Measurements from ENCODE around the gene TRPC4AP. TPM values are rescaled to one million over a fixed set of nuclear protein-coding genes. Genes with fewer than 3 reads are reported as not detected.

The TRPC4AP gene
- total and polyA plus RNA-seq, 10 of the 15 experiments (the other 5 are each of a cell fraction or from before 2014, with no cell fraction given) = 1.1 to 61.7 (median 41.2) TPM

DNA sequence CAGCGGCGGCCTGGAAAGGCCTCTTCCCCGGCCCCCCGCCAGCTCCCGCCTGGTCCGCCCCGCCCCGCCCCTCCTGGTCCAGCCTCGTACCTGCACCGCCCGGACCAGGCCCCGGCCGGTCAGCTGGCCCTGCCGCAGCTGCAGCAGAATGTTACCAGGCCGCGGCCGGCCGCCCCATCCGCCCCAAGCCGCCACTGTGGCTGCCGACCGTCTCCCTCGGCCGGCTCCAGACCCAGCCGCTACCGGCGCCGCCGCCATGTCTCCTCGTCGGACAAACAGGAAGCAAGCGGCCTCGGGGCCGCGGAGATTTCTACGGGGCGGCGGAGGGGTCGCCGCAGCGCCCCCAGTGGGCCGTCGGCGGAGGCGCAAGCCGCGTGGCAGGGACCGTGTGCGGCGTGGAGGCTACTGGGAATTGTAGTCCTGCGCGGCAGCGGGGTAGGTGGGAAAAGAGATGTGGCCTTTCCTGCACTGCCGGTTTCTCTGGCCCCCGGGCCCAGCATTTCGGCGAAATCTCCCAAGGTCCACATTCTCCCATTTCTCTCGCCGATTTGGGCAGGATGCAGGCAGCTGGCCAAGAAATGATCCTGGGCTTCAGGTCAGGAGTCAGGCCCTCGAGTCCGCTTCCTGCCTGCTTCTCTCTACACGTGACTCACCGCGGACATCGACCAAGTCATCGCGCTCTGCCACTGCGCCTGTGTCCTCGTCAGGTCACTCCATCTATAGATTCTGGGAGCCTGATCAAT lies at the start of gene TRPC4AP (continued):
- TF ChIP-seq PRDM15 (CRISPR knock-in tag; IDR thresholded peaks at IDR 0.05) (no peak), NR2F1 (conservative IDR thresholded peaks at IDR 0.05) (peak; percentile 66), PAX5 (IDR thresholded peaks at IDR 0.05; ENCODE audit: borderline replicate concordance, low read depth, low read length) (peak; percentile 43; the same call in 1 of the 2 replicates), FOXK2 (IDR thresholded peaks at IDR 0.05) (no peak), MEF2B (IDR thresholded peaks at IDR 0.05; ENCODE audit: partially characterized antibody, poor library complexity, severe bottlenecking) (peak; percentile 42), CBX5 (IDR thresholded peaks at IDR 0.05; ENCODE audit: low read depth) (no peak), SRF (IDR thresholded peaks at IDR 0.05; ENCODE audit: low read depth in 2 of 2, low read length in 2 of 2) (0 out of 4 replicates have a peak, but pooled peaks of 1 of the 2 experiments have one; percentile 66), JUNB (IDR thresholded peaks at IDR 0.05) (no peak), IRF4 (IDR thresholded peaks at IDR 0.05; ENCODE audit: low read depth, low read length) (peak; percentile 42; the same call in 1 of the 2 replicates), CEBPZ (IDR thresholded peaks at IDR 0.05; ENCODE audit: low read depth, low read length) (no peak), POLR2AphosphoS2 (IDR thresholded peaks at IDR 0.05; ENCODE audit: low read depth, low read length) (peak; percentile 73), IRF5 (IDR thresholded peaks at IDR 0.05; ENCODE audit: borderline replicate concordance) (no peak), KAT2A (conservative IDR thresholded peaks at IDR 0.05; ENCODE audit: control insufficient read depth, low read depth, low read length) (no peak), BMI1 (IDR thresholded peaks at IDR 0.05; ENCODE audit: borderline replicate concordance) (no peak), HDAC2 (IDR thresholded peaks at IDR 0.05) (no peak), TBL1XR1 (IDR thresholded peaks at IDR 0.05; ENCODE audit: low read depth, low read length) (no peak), RAD21 (IDR thresholded peaks at IDR 0.05; ENCODE audit: insufficient read depth, low read depth, low read length) (peak; percentile 64), MEF2A (IDR thresholded peaks at IDR 0.05; ENCODE audit: insufficient read depth, low read depth, low read length) (peak; percentile 37; the same call in 1 of the 2 replicates)
- TF ChIP-seq, protein P1, sequence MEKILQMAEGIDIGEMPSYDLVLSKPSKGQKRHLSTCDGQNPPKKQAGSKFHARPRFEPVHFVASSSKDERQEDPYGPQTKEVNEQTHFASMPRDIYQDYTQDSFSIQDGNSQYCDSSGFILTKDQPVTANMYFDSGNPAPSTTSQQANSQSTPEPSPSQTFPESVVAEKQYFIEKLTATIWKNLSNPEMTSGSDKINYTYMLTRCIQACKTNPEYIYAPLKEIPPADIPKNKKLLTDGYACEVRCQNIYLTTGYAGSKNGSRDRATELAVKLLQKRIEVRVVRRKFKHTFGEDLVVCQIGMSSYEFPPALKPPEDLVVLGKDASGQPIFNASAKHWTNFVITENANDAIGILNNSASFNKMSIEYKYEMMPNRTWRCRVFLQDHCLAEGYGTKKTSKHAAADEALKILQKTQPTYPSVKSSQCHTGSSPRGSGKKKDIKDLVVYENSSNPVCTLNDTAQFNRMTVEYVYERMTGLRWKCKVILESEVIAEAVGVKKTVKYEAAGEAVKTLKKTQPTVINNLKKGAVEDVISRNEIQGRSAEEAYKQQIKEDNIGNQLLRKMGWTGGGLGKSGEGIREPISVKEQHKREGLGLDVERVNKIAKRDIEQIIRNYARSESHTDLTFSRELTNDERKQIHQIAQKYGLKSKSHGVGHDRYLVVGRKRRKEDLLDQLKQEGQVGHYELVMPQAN (conservative IDR thresholded peaks at IDR 0.05) = peak; percentile 84

Data from GM12878 (cell line).